Activated gamma-delta T cell treated with Interleukin-2 at 50 U/mL for 16 hours (primary cell): Measurements from ENCODE around the gene GATA2.
A peak's percentile ranks its signal among the peaks of the same experiment; 100 is the strongest.

Experiments used
- DNase-seq: peaks from one replicate; pipeline ENCODE4 v3.0.0-alpha.2; 2020

Gene GATA2

GRCh38 chr3:128501431-128501830, 8.4 kb upstream of the GATA2 start:
- DNase-seq = no peak

- no peak for DNase-seq
These were observed 7.6 kb upstream of the GATA2 start for GRCh38 chr3:128500556-128500955.

- no peak for DNase-seq
These were observed 6.8 kb upstream of the GATA2 start for GRCh38 chr3:128499724-128500275.

GRCh38 chr3:128498901-128499530, 6.0 kb upstream of the GATA2 start:
- DNase-seq = no peak

- no peak for DNase-seq
These were observed 5.2 kb upstream of the GATA2 start for GRCh38 chr3:128498127-128498626.

GRCh38 chr3:128497305-128498126, 4.5 kb upstream of the GATA2 start:
- peak; percentile 62 for DNase-seq

GRCh38 chr3:128496602-128497304, 3.8 kb upstream of the GATA2 start:
- DNase-seq = no peak

GRCh38 chr3:128496019-128496601, 3.1 kb upstream of the GATA2 start:
- no peak for DNase-seq

- no peak for DNase-seq
These were observed 2.5 kb upstream of the GATA2 start for GRCh38 chr3:128495435-128495970.

GRCh38 chr3:128494367-128494650, 1.3 kb upstream of the GATA2 start:
- no peak for DNase-seq

- no peak for DNase-seq
These were observed 767 bp upstream of the GATA2 start for GRCh38 chr3:128493570-128494366.

- DNase-seq = no peak
These were observed 895 bp downstream of the GATA2 start for GRCh38 chr3:128491941-128492670.

- DNase-seq = no peak
These were observed 1.4 kb downstream of the GATA2 start for GRCh38 chr3:128491691-128491940.

GRCh38 chr3:128490915-128491690, 1.9 kb downstream of the GATA2 start:
- DNase-seq = no peak

GRCh38 chr3:128490650-128490914, 2.4 kb downstream of the GATA2 start:
- DNase-seq = no peak

- no peak for DNase-seq
These were observed 2.9 kb downstream of the GATA2 start for GRCh38 chr3:128489927-128490649.

- DNase-seq = no peak
These were observed 3.4 kb downstream of the GATA2 start for GRCh38 chr3:128489674-128489926.

GRCh38 chr3:128488991-128489673, 3.9 kb downstream of the GATA2 start:
- no peak for DNase-seq

GRCh38 chr3:128488636-128488990, 4.4 kb downstream of the GATA2 start:
- DNase-seq = no peak
